ENCODE data around the gene SCAF4.

GRCh38 chr21:31720739-31721138, 11.2 kb downstream of the SCAF4 start:
- TF ChIP-seq NR2C1 (IDR thresholded peaks at IDR 0.05) (no peak), BCL3 (IDR thresholded peaks at IDR 0.05; ENCODE audit: borderline replicate concordance, insufficient read depth, low read depth, low read length, poor library complexity, severe bottlenecking) (no peak), SIN3A (IDR thresholded peaks at IDR 0.05; ENCODE audit: low read depth, low read length) (no peak), TAF1 (IDR thresholded peaks at IDR 0.05; ENCODE audit: borderline replicate concordance, low read depth, low read length) (no peak), EZH2 (IDR thresholded peaks at IDR 0.05; ENCODE audit: borderline replicate concordance, control insufficient read depth, low read depth, low read length) (no peak), CREM (IDR thresholded peaks at IDR 0.05; ENCODE audit: low read depth) (no peak), CTCF (IDR thresholded peaks at IDR 0.05 in 2 of 3, conservative IDR thresholded peaks at IDR 0.05 in 1 of 3; ENCODE audit: control insufficient read depth in 2 of 3, extremely low read depth in 1 of 3, insufficient read depth in 1 of 3, low read depth in 3 of 3, low read length in 3 of 3) (no peak)
